Tibial nerve (tissue), 4 donors: ENCODE measurements around the gene RARS1.

Source experiments
- EP300 ChIP-seq, 2 donors: sonication (generic); formaldehyde crosslinking; IDR thresholded peaks; one replicate each; pipeline ENCODE4 v1.6.1; 2017; ENCODE audit warnings: antibody characterized with exemption in 2 of 2, mild to moderate bottlenecking in 1 of 2
- TF ChIP-seq, protein P1 (sequence below), 5 experiments: fragments of 200-600 bp in 3 of 5; fragments of 450-650 bp in 2 of 5; sonication (generic) in 3 of 5; IDR thresholded peaks; one replicate each; pipeline ENCODE4 v1.5.1; 2016 to 2019; ENCODE audit warnings: antibody characterized with exemption in 5 of 5, mild to moderate bottlenecking in 3 of 5, moderate library complexity in 2 of 5

DNA sequence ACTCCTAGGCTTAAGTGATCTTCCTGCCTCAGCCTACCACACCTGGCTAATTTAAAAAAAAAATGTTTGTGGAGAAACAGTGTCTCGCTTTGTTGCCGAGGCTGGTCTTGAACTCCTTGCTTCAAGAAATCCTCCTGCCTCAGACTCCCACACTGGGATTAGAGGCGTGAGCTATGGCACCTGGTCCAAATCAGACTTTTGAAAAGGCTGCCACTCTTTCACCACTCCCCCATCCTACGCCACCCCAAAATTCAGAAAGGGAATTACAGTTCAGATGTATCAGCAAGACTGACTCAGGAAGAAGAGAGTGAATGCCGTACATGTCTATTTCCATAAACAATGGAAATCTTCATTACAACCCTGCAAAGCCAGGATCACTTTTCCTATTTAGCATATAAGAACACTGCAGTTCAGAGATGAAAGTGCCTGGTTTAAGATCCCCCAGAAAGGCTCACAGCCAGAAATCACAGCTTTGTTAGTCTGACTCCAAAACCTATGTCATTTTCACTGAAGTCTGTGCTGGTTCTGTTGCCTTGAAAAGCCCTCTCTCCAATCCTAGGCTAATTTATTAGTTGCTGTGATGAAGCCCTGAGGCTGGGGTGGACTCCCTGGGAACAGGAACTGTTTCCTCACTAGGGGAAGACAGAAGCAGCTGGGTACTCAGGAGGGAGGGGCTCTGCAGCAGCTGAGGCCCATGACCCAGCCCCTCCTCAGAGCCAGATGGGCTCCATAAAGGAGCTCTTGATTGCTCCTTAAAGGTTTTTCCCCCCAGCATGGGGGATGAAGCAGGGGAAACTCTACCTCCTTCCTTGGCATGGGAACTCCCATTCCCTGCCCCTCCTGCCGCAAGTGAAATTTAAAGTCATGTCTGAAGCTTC is 46.0 kb downstream of the RARS1 start:
- no peak for TF ChIP-seq EP300 (IDR thresholded peaks at IDR 0.05)
- TF ChIP-seq, protein P1, sequence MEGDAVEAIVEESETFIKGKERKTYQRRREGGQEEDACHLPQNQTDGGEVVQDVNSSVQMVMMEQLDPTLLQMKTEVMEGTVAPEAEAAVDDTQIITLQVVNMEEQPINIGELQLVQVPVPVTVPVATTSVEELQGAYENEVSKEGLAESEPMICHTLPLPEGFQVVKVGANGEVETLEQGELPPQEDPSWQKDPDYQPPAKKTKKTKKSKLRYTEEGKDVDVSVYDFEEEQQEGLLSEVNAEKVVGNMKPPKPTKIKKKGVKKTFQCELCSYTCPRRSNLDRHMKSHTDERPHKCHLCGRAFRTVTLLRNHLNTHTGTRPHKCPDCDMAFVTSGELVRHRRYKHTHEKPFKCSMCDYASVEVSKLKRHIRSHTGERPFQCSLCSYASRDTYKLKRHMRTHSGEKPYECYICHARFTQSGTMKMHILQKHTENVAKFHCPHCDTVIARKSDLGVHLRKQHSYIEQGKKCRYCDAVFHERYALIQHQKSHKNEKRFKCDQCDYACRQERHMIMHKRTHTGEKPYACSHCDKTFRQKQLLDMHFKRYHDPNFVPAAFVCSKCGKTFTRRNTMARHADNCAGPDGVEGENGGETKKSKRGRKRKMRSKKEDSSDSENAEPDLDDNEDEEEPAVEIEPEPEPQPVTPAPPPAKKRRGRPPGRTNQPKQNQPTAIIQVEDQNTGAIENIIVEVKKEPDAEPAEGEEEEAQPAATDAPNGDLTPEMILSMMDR (IDR thresholded peaks at IDR 0.05): no peak
